Raji (cell line): Measurements from ENCODE around the gene SLC38A8.

Source experiments
- POLR2A ChIP-seq: IDR thresholded peaks from 2 replicates; pipeline ENCODE4 v1.6.1; 2011; ENCODE audit warnings: low read depth, low read length, control low read depth; ENCODE audit not compliant: insufficient read depth

Gene SLC38A8

DNA sequence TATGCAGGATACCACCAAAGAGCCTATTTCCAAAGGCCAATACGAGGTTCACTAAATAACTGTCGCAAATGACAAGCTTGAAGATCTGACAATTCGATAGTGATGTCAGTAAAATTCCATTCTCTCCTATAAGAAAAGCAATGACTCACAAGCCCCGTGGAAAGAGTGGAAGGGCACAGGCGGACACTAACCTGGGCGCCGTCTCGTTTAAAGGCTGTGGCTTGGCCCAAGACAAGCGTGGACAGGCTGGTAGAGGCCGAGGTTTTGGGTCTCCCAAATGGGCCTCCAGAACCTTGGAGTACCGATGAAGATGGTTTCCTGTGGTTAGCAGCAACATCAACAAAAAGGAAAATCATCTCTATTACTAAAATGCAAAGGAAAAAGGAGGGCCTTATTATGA, 16.5 kb upstream of the SLC38A8 start:
- no peak for TF ChIP-seq POLR2A

GRCh38 chr16:84058664-84059063, 16.1 kb upstream of the SLC38A8 start:
- no peak for TF ChIP-seq POLR2A

DNA sequence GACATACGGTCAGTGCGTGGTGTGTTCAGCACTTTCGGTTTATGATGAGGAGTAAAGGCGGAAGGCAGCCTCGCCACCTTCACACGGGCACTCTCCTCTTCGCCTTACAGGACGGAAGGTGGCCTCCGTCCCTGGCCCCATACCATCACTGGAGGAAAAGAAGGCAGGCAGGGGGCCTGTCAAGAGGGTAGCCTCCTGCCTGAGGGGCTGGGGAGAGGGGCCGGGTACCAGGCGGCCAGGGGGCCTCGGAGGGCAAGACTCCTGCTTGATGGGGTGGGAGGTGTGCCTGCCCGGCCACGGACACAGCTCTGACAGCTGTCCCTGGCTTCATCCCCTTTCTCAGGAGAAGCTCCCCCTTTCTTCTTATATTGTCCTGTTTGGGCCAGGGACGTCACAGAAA, 15.6 kb upstream of the SLC38A8 start:
- no peak for TF ChIP-seq POLR2A

DNA sequence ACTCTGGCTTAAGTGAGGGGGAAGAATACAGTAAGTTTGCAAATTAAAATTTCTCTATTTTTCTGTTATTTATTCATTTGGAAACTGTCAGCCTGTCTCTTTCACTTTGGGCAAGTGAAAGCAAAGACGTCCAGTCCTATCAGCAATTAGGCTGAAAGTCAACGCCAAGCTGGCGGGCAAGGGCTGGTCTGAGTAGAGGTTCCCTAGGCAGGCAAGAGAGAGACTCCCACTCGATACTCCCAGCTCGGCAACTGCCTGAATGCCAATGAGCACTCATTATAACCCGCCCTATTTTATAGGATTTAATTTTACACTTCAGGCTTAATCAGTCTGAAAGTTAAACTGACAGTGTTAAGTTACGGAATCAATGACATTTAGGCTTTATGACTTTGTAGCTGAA, 14.3 kb upstream of the SLC38A8 start:
- no peak for TF ChIP-seq POLR2A

GRCh38 chr16:84055801-84056634, 13.4 kb upstream of the SLC38A8 start:
- no peak for TF ChIP-seq POLR2A

GRCh38 chr16:84055366-84055765, 12.8 kb upstream of the SLC38A8 start:
- TF ChIP-seq POLR2A: no peak

GRCh38 chr16:84054916-84055315, 12.3 kb upstream of the SLC38A8 start:
- no peak for TF ChIP-seq POLR2A

DNA sequence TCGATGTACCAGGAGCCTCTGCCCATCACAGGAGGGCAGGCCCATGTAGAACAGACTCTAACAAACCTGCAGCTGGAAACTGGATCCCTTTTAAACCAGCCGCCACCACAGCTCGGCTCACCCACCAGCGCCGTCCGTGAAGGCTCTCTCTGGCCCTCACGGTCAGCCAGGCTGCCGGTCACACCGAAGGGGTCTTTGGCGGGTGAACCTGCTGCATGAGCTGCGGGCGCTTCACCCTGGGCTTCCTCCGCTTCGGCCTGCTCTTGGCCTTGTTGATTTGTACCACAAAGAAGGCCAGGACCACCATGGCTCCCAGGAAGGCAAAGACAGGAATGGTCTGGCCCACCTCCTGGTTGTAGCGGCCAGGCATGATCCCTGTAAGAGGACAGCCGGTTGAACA, 11.7 kb upstream of the SLC38A8 start:
- TF ChIP-seq POLR2A: no peak

- TF ChIP-seq POLR2A: no peak
These were observed 10.6 kb upstream of the SLC38A8 start for GRCh38 chr16:84053237-84053636.

DNA sequence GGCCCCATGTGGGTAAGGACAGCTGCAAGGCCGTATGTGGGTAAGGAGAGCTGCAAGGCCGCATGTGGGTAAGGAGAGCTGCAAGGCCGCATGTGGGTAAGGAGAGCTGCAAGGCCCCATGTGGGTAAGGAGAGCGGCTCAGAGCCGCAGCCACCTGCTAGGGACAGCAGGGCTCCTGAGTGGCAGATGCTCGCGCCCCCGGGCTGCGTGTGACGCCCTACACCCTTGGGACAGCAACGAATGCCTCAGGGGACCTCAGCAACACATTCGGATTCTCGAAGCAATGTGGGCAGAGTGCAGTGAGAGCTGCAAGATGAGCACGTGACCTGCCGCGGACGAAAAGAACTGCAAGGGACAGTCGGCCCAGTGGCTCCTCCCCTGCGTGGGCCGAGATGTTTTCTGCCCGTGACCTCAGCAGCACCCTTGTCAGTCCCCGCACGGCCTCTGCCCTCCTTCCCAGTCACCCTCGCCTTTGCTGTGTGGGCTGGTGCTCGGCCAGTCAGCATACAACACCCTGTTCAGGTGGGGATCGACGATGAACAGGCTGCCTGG, 9.6 kb upstream of the SLC38A8 start:
- TF ChIP-seq POLR2A: no peak

DNA sequence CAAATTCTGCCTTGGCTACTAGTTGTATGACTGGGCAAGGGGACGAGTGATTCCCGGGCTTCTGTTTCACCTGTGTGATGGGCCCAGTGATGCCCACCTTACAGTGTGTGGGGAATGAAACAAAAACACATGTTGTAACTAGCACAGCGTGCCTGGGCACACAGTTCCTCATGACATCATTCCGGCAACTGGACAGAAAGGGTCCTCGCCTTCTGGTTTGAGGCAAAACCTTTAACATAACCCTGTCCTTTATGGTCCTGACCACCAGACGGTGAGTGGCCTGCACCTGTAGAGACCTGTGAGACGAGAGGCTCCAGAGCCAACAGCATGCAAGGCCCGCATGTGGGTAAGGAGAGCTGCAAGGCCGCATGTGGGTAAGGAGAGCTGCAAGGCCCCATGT, 7.7 kb upstream of the SLC38A8 start:
- TF ChIP-seq POLR2A: no peak

DNA sequence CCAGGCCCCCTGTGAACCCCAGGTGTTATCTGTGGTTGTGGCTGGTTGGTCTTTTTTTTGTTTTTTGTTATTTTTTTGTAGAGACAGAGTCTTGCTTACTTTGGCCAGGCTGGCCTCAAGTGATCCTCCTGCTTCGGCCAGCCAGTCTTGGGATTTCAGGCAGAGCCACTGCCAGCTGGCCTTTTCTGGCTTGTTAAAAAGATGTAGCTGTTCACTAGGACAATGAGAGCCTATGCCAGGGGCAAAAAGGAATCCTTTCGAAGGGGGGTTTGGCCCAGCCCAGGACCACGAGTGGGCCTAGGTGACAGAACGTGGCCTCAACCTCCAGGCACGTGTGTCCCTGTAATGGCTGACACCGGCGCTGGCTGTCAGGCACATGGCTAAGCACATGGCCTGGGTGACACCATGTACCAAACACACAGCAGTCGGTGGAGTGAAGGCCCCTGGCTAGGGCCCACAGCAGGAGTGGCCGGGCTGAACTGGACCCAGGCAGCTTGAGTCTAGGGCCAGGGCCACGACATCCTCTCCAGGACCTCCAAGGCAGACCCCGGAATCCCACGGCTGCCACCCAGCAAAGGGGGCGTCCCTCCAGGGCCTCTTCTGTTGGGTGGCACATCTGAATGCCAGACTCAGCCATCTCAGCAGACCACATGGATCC, 6.9 kb upstream of the SLC38A8 start:
- TF ChIP-seq POLR2A: no peak

DNA sequence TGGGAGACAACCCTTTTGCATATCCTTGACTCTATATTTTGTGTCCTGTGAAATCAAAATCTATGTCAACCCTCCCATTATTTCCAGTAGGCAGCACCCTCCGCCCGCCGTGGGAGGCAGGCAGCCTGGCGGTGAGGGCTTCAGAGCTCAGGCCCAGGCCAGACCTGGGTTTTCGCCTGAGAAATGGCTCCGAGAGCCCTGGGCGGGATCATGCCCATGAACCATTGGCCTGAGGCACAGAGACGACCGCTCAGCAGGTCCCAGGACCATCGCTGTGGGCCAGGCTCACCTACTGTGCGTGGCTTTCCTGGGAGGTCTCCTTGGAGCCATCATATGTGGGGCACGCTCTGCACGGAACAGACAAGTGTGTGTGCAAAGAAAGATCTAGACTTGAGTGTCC, 6.3 kb upstream of the SLC38A8 start:
- TF ChIP-seq POLR2A: no peak

DNA sequence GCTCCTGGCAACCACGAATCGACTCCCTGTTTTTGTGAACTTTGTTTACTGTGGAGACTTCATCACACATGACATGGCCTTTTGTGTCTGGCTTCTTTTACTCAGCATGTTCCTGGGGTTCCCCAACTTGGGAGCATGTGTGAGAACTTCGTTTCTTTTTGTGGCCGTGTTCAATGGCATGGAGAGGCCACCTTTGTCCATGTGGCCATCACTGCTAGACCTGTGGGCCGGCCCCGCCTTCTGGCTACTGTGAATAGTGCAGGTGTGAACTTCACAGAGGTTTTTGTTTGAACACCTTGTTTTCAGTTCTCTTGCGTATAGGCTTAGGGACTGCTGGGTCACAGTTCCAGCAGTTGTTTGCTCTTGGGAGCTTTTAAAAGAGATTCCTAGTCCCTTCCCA, 5.7 kb upstream of the SLC38A8 start:
- TF ChIP-seq POLR2A: no peak

DNA sequence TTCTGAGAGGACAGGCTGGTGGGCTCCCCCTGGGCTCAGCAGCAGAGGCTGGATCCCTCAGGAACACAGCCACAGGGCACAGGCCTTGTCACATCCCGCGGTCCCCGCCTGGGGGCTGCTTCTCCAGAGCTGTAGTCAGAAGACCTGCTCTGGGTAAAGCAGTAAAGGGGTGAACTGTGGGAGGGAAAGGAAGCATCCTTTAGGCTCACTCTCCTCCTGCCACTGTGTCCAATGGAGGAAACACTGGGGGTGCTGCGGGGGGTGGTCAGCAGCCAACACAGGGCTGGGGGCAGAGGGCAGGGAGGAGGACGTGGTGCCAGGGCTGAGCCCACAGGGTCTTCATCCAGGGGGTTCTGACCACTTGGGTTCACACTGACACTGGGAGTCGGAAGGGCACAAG, 5.0 kb upstream of the SLC38A8 start:
- TF ChIP-seq POLR2A: no peak

GRCh38 chr16:84047206-84047605, 4.6 kb upstream of the SLC38A8 start:
- TF ChIP-seq POLR2A: no peak
